ENCODE data around the gene ABCC1. TPM values are rescaled to one million over a fixed set of nuclear protein-coding genes. Genes with fewer than 3 reads are reported as not detected.
"Not testable (repeated sequence)": the region's sequence is repeated elsewhere in the genome, so short reads cannot be mapped to it uniquely, and the experiment has no call there.

ABCC1 gene
- total RNA-seq, 1 experiment from 2014 or later: 61.9 TPM

DNA sequence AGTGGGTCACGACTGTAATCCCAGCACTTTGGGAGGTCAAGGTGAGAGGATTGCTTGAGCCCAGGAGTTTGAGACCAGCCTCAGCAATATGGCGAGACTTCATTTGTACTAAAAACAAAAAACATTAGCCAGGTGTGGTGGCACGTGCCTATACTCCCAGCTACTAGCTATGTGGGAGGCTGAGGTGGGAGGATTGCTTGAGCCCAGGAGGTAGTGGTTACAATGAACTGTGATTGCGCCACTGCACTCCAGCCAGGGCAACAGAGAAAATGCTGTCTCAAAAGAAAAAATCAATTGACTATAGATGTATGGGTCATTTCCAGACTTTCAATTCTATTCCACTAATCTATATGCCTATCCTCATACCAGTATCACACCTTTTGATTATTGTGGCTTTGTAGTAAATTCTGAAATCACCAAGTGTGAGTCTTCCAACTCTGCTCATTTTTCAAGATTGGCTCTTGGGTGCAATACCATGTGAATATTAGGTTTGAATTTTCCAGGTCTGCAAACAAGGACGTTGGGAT is 33.8 kb upstream of the ABCC1 start (continued):
- TF ChIP-seq, protein P1, sequence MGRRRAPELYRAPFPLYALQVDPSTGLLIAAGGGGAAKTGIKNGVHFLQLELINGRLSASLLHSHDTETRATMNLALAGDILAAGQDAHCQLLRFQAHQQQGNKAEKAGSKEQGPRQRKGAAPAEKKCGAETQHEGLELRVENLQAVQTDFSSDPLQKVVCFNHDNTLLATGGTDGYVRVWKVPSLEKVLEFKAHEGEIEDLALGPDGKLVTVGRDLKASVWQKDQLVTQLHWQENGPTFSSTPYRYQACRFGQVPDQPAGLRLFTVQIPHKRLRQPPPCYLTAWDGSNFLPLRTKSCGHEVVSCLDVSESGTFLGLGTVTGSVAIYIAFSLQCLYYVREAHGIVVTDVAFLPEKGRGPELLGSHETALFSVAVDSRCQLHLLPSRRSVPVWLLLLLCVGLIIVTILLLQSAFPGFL (CRISPR knock-in tag; IDR thresholded peaks at IDR 0.05; ENCODE audit: borderline replicate concordance): no peak

DNA sequence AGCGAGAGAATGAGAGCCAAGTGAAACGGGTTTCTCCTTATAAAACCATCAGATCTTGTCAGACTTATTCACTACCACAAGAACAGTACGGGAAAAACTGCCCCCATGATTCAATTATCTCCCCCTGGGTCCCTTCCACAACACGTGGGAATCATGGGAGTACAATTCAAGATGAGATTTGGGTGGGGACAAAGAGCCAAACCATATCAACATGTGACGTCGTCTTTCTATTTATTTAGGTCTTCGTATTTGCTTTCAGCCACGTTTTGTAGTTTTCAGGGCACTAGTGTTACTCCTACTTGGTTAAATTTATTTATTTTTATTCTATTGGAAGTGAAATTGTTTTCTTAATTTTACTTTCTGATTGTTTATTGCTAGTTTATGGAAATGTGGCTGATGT is 33.1 kb upstream of the ABCC1 start:
- H3K4me1 Mint-ChIP-seq: no peaks in the 10 kb centered on the region
- ChIA-PET POLR2A (no interaction called here), CTCF (no interaction called here)
- no peaks in the 10 kb centered on the region for H3K27me3 Mint-ChIP-seq (ENCODE audit: low read depth)
- no peaks in the 10 kb centered on the region for H3K36me3 Mint-ChIP-seq
- DNase-seq (ENCODE audit: low spot score) (no peak), ATAC-seq (no peak)
- no peak for TF ChIP-seq FOXK1 (CRISPR knock-in tag; IDR thresholded peaks at IDR 0.05)
- no peak for TF ChIP-seq CBFB (CRISPR knock-in tag; IDR thresholded peaks at IDR 0.05; ENCODE audit: low read depth)
- TF ChIP-seq, protein P2, sequence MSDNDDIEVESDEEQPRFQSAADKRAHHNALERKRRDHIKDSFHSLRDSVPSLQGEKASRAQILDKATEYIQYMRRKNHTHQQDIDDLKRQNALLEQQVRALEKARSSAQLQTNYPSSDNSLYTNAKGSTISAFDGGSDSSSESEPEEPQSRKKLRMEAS (CRISPR knock-in tag; IDR thresholded peaks at IDR 0.05): no peak
- TF ChIP-seq, protein P3, sequence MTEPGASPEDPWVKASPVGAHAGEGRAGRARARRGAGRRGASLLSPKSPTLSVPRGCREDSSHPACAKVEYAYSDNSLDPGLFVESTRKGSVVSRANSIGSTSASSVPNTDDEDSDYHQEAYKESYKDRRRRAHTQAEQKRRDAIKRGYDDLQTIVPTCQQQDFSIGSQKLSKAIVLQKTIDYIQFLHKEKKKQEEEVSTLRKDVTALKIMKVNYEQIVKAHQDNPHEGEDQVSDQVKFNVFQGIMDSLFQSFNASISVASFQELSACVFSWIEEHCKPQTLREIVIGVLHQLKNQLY (CRISPR knock-in tag; IDR thresholded peaks at IDR 0.05): no peak
- TF ChIP-seq, protein P4, sequence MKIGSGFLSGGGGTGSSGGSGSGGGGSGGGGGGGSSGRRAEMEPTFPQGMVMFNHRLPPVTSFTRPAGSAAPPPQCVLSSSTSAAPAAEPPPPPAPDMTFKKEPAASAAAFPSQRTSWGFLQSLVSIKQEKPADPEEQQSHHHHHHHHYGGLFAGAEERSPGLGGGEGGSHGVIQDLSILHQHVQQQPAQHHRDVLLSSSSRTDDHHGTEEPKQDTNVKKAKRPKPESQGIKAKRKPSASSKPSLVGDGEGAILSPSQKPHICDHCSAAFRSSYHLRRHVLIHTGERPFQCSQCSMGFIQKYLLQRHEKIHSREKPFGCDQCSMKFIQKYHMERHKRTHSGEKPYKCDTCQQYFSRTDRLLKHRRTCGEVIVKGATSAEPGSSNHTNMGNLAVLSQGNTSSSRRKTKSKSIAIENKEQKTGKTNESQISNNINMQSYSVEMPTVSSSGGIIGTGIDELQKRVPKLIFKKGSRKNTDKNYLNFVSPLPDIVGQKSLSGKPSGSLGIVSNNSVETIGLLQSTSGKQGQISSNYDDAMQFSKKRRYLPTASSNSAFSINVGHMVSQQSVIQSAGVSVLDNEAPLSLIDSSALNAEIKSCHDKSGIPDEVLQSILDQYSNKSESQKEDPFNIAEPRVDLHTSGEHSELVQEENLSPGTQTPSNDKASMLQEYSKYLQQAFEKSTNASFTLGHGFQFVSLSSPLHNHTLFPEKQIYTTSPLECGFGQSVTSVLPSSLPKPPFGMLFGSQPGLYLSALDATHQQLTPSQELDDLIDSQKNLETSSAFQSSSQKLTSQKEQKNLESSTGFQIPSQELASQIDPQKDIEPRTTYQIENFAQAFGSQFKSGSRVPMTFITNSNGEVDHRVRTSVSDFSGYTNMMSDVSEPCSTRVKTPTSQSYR (CRISPR knock-in tag; IDR thresholded peaks at IDR 0.05): no peak
- no peak overlapping the region for H3K27ac Mint-ChIP-seq
- H3K9me3 Mint-ChIP-seq: peaks cover 16% of the 10 kb centered on the region
- no peak overlapping the region for H3K4me3 Mint-ChIP-seq

DNA sequence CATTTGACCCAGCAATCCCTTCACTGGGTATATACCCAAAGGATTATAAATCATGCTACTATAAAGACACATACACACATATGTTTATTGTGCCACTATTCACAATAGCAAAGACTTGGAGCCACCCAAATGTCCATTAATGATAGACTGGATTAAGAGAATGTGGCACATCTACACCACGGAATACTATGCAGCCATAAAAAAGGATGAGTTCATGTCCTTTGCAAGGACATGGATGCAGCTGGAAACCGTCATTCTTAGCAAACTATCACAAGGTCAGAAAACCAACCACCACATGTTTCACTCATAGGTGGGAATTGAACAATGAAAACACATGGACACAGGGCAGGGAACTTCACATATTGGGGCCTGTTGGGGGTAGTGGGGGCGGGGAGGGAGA is 31.1 kb upstream of the ABCC1 start:
- POLR2A ChIA-PET; H3K4me1 Mint-ChIP-seq; H3K4me3 Mint-ChIP-seq; H3K27ac Mint-ChIP-seq; H3K36me3 Mint-ChIP-seq; H3K27me3 Mint-ChIP-seq (ENCODE audit: low read depth); CTCF ChIA-PET; DNase-seq (ENCODE audit: low spot score); ATAC-seq: not testable (repeated sequence)
- peaks cover 16% of the 10 kb centered on the region for H3K9me3 Mint-ChIP-seq

DNA sequence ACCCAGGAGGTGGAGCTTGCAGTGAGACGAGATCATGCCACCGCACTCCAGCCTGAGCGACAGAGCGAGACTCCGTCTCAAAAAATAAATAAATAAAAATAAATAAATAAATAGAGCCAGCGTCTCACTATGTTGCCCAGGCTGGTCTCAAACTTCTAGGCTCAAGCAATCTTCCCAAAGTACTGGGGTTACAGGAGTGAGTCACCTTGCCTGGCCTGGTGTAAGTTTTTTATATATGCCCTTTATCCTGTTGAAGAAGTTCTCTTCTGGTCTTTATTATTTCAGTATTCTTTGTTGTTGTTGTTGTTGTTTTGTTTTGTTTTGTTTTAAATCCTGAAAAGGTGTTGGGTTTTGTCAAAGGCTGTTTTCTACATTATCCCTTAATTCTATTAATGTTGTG is 30.1 kb upstream of the ABCC1 start:
- POLR2A ChIA-PET: no interaction called here
- Mint-ChIP-seq H3K27me3 (ENCODE audit: low read depth) (no peaks in the 10 kb centered on the region), H3K4me1 (no peaks in the 10 kb centered on the region), H3K9me3 (peaks cover 16% of the 10 kb centered on the region), H3K4me3 (no peak overlapping the region), H3K27ac (no peak overlapping the region), H3K36me3 (no peaks in the 10 kb centered on the region)
- CTCF ChIA-PET: no interaction called here
- no peak for DNase-seq (ENCODE audit: low spot score)
- ATAC-seq: no peak
- TF ChIP-seq, protein P5, sequence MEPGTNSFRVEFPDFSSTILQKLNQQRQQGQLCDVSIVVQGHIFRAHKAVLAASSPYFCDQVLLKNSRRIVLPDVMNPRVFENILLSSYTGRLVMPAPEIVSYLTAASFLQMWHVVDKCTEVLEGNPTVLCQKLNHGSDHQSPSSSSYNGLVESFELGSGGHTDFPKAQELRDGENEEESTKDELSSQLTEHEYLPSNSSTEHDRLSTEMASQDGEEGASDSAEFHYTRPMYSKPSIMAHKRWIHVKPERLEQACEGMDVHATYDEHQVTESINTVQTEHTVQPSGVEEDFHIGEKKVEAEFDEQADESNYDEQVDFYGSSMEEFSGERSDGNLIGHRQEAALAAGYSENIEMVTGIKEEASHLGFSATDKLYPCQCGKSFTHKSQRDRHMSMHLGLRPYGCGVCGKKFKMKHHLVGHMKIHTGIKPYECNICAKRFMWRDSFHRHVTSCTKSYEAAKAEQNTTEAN (CRISPR knock-in tag; IDR thresholded peaks at IDR 0.05): no peak
- TF ChIP-seq ZNF671 (CRISPR knock-in tag; IDR thresholded peaks at IDR 0.05) (no peak), RELA (CRISPR knock-in tag; IDR thresholded peaks at IDR 0.05; ENCODE audit: borderline replicate concordance) (no peak), GABPB1 (CRISPR knock-in tag; IDR thresholded peaks at IDR 0.05) (no peak), ZNF121 (CRISPR knock-in tag; IDR thresholded peaks at IDR 0.05) (no peak), SP1 (CRISPR knock-in tag; conservative IDR thresholded peaks at IDR 0.05) (no peak), NFE2L1 (CRISPR knock-in tag; IDR thresholded peaks at IDR 0.05) (no peak), ZNF232 (CRISPR knock-in tag; IDR thresholded peaks at IDR 0.05) (no peak), FOXJ3 (CRISPR knock-in tag; IDR thresholded peaks at IDR 0.05; ENCODE audit: borderline replicate concordance) (no peak), ZNF219 (CRISPR knock-in tag; IDR thresholded peaks at IDR 0.05; ENCODE audit: borderline replicate concordance) (no peak), ZBTB21 (CRISPR knock-in tag; IDR thresholded peaks at IDR 0.05; ENCODE audit: borderline replicate concordance) (no peak), EMX1 (CRISPR knock-in tag; IDR thresholded peaks at IDR 0.05) (no peak)
- TF ChIP-seq, protein P6, sequence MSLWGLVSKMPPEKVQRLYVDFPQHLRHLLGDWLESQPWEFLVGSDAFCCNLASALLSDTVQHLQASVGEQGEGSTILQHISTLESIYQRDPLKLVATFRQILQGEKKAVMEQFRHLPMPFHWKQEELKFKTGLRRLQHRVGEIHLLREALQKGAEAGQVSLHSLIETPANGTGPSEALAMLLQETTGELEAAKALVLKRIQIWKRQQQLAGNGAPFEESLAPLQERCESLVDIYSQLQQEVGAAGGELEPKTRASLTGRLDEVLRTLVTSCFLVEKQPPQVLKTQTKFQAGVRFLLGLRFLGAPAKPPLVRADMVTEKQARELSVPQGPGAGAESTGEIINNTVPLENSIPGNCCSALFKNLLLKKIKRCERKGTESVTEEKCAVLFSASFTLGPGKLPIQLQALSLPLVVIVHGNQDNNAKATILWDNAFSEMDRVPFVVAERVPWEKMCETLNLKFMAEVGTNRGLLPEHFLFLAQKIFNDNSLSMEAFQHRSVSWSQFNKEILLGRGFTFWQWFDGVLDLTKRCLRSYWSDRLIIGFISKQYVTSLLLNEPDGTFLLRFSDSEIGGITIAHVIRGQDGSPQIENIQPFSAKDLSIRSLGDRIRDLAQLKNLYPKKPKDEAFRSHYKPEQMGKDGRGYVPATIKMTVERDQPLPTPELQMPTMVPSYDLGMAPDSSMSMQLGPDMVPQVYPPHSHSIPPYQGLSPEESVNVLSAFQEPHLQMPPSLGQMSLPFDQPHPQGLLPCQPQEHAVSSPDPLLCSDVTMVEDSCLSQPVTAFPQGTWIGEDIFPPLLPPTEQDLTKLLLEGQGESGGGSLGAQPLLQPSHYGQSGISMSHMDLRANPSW (CRISPR knock-in tag; conservative IDR thresholded peaks at IDR 0.05; ENCODE audit: low read depth): no peak
- TF ChIP-seq, protein P7, sequence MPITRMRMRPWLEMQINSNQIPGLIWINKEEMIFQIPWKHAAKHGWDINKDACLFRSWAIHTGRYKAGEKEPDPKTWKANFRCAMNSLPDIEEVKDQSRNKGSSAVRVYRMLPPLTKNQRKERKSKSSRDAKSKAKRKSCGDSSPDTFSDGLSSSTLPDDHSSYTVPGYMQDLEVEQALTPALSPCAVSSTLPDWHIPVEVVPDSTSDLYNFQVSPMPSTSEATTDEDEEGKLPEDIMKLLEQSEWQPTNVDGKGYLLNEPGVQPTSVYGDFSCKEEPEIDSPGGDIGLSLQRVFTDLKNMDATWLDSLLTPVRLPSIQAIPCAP (CRISPR knock-in tag; IDR thresholded peaks at IDR 0.05): no peak

Measured in WTC11 (cell line).